CD4-positive, alpha-beta T cell (primary cell): ENCODE measurements around the gene CSTF2T. TPM values are rescaled to one million over a fixed set of nuclear protein-coding genes. Genes with fewer than 3 reads are reported as not detected.

Experiments
- ATAC-seq: fragments of 200-7000 bp; cut with Tn5 transposase; one replicate; pipeline ENCODE4 v1.10.0; 2022; ENCODE audit warnings: mild to moderate bottlenecking; ENCODE audit not compliant: poor library complexity
- CTCF ChIA-PET: fragments of 350-600 bp; sonication (Branson Sonifier 250); formaldehyde crosslinking; loops from one replicate; lab custom pipeline; 2021; ENCODE audit warnings: antibody characterized with exemption, inconsistent platforms; lab: Charles Lee
- POLR2A ChIA-PET: fragments of 350-600 bp; sonication (Branson Sonifier 250); formaldehyde crosslinking; loops from one replicate; lab custom pipeline; 2021; ENCODE audit warnings: antibody characterized with exemption, inconsistent platforms; lab: Charles Lee
- DNase-seq, 14 experiments: peaks; one replicate each; pipeline ENCODE4 v3.0.0-alpha.2; 2013 to 2020; ENCODE audit warnings: mixed read lengths in 2 of 14
- H3K27ac ChIP-seq, 2 donors: one replicate each; pipeline versions ENCODE4 v1.5.1 to v1.7.0; 2013; ENCODE audit warnings: low read length in 2 of 2, low read depth in 1 of 2, mild to moderate bottlenecking in 1 of 2
- H3K27me3 ChIP-seq, 2 experiments: 1 replicate in 1 of 2; 2 replicates in 1 of 2; pipeline versions ENCODE4 v1.6.1 to v1.7.0; 2013; ENCODE audit warnings: low read length in 2 of 2, control low read depth in 1 of 2, mild to moderate bottlenecking in 1 of 2, moderate library complexity in 1 of 2; ENCODE audit not compliant: insufficient read depth in 2 of 2, control insufficient read depth in 1 of 2
- H3K36me3 ChIP-seq: one replicate; pipeline ENCODE4 v1.6.1; 2013; ENCODE audit warnings: low read length, control low read depth; ENCODE audit not compliant: insufficient read depth
- H3K4me1 ChIP-seq: one replicate; pipeline ENCODE4 v1.6.1; 2013; ENCODE audit warnings: low read length, control low read depth; ENCODE audit not compliant: insufficient read depth
- H3K4me3 ChIP-seq: one replicate; pipeline ENCODE4 v1.5.1; 2013; ENCODE audit warnings: mild to moderate bottlenecking, low read length, moderate library complexity
- H3K9me3 ChIP-seq, 2 experiments: 1 replicate in 1 of 2; 2 replicates in 1 of 2; pipeline versions ENCODE4 v1.6.1 to v1.7.0; 2013; ENCODE audit warnings: low read length in 2 of 2, mild to moderate bottlenecking in 2 of 2, control low read depth in 1 of 2, moderate library complexity in 1 of 2; ENCODE audit not compliant: control insufficient read depth in 1 of 2, insufficient read depth in 1 of 2
- H3K27ac Mint-ChIP-seq: one replicate; pipeline ENCODE4 v1.8.0; 2020; ENCODE audit warnings: mixed read lengths
- H3K27me3 Mint-ChIP-seq: one replicate; pipeline ENCODE4 v1.8.0; 2021; ENCODE audit warnings: mixed read lengths
- H3K36me3 Mint-ChIP-seq: one replicate; pipeline ENCODE4 v1.8.0; 2021; ENCODE audit warnings: low read depth, mixed read lengths
- H3K4me1 Mint-ChIP-seq: one replicate; pipeline ENCODE4 v1.8.0; 2021; ENCODE audit warnings: low read depth, mixed read lengths
- H3K4me3 Mint-ChIP-seq: one replicate; pipeline ENCODE4 v1.8.0; 2020; ENCODE audit warnings: mild to moderate bottlenecking, mixed read lengths
- H3K9me3 Mint-ChIP-seq: one replicate; pipeline ENCODE4 v1.8.0; 2020; ENCODE audit warnings: mixed read lengths
- CTCF ChIP-seq: fragments of 200-600 bp; IDR thresholded peaks from one replicate; pipeline ENCODE4 v1.8.0; 2022; ENCODE audit warnings: antibody characterized with exemption, mild to moderate bottlenecking
- intact Hi-C, 2 experiments: fragments of 100-400 bp; cut with DNase I in 1 of 2; cut with micrococcal nuclease in 1 of 2; formaldehyde crosslinking; loops; one replicate each; pipeline versions ENCODE4 v1.15.1 to v1.9.0; 2023 to 2025; cut with DNase I, micrococcal nuclease
- total RNA-seq, 174 experiments: library from RNA in 2 of 174; stranded (reverse) in 2 of 174; gene quantifications; one replicate each; pipeline ENCODE4 v1.2.3 and lab custom pipeline; 2021 to 2026

Gene CSTF2T
- total RNA-seq, 2 experiments from 2014 or later = 28.4 to 29.6 TPM

GRCh38 chr10:51707392-51707791, 8.0 kb upstream of the CSTF2T start:
- DNase-seq (no peak), ATAC-seq (peak; percentile 17)
- no peaks in the 10 kb centered on the region for H3K27me3 ChIP-seq
- H3K27ac ChIP-seq = no peak overlapping the region
- ChIA-PET POLR2A (no interaction called here), CTCF (no interaction called here)
- peak overlapping the region; percentile 65 for H3K27ac Mint-ChIP-seq
- peaks cover 34% of the 10 kb centered on the region for H3K4me1 Mint-ChIP-seq
- H3K9me3 Mint-ChIP-seq = no peaks in the 10 kb centered on the region
- no peaks in the 10 kb centered on the region for H3K36me3 ChIP-seq
- intact Hi-C loops = loop anchor here in 1 of 2 experiments (10.0 kb wide), 1 partner anchor 1083 kb away; the partner anchor contains the start of gene SGMS1
- H3K9me3 ChIP-seq = no peaks in the 10 kb centered on the region
- TF ChIP-seq CTCF = no peak
- no peaks in the 10 kb centered on the region for H3K27me3 Mint-ChIP-seq
- H3K4me3 Mint-ChIP-seq = peak overlapping the region; percentile 48
- no peak overlapping the region for H3K4me3 ChIP-seq
- H3K4me1 ChIP-seq = peaks cover 6% of the 10 kb centered on the region
- no peaks in the 10 kb centered on the region for H3K36me3 Mint-ChIP-seq

- no peaks in the 10 kb centered on the region for H3K27me3 Mint-ChIP-seq
- ATAC-seq (no peak), DNase-seq (no peak)
- ChIA-PET CTCF (no interaction called here), POLR2A (no interaction called here)
- intact Hi-C loops = loop anchor here in 1 of 2 experiments (10.0 kb wide), 1 partner anchor 1081 kb away; the partner anchor contains the start of gene SGMS1
- Histone ChIP-seq H3K27me3 (no peaks in the 10 kb centered on the region), H3K27ac (no peak overlapping the region), H3K4me1 (peaks cover 6% of the 10 kb centered on the region), H3K9me3 (no peaks in the 10 kb centered on the region), H3K4me3 (no peak overlapping the region), H3K36me3 (no peaks in the 10 kb centered on the region)
- no peaks in the 10 kb centered on the region for H3K36me3 Mint-ChIP-seq
- TF ChIP-seq CTCF = no peak
- H3K9me3 Mint-ChIP-seq = no peaks in the 10 kb centered on the region
- H3K4me1 Mint-ChIP-seq = peaks cover 28% of the 10 kb centered on the region
- no peak overlapping the region for H3K27ac Mint-ChIP-seq
- H3K4me3 Mint-ChIP-seq = no peak overlapping the region
Observed at GRCh38 chr10:51706225-51706624, 6.8 kb upstream of the CSTF2T start.

GRCh38 chr10:51705774-51706173, 6.4 kb upstream of the CSTF2T start:
- POLR2A ChIA-PET = no interaction called here
- peaks cover 28% of the 10 kb centered on the region for H3K4me1 Mint-ChIP-seq

More at GRCh38 chr10:51705774-51706173, 6.4 kb upstream of the CSTF2T start:
- Histone ChIP-seq H3K36me3 (no peaks in the 10 kb centered on the region), H3K27ac (no peak overlapping the region), H3K9me3 (no peaks in the 10 kb centered on the region), H3K27me3 (no peaks in the 10 kb centered on the region), H3K4me1 (peaks cover 6% of the 10 kb centered on the region), H3K4me3 (no peak overlapping the region)
- TF ChIP-seq CTCF = no peak
- intact Hi-C loops = loop anchor here in 1 of 2 experiments (10.0 kb wide), 1 partner anchor 1081 kb away; the partner anchor contains the start of gene SGMS1
- H3K4me3 Mint-ChIP-seq = no peak overlapping the region
- ATAC-seq = no peak
- H3K27me3 Mint-ChIP-seq = no peaks in the 10 kb centered on the region
- CTCF ChIA-PET = no interaction called here
- H3K9me3 Mint-ChIP-seq = no peaks in the 10 kb centered on the region
- H3K36me3 Mint-ChIP-seq = no peaks in the 10 kb centered on the region
- no peak overlapping the region for H3K27ac Mint-ChIP-seq
- no peak for DNase-seq
